ENCODE results near the gene TTR. TPM values are rescaled to one million over a fixed set of nuclear protein-coding genes. Genes with fewer than 3 reads are reported as not detected.

Gene TTR
- total and polyA plus RNA-seq, 2 of the 4 experiments (the other 2 are of a cell fraction), result not detected

DNA sequence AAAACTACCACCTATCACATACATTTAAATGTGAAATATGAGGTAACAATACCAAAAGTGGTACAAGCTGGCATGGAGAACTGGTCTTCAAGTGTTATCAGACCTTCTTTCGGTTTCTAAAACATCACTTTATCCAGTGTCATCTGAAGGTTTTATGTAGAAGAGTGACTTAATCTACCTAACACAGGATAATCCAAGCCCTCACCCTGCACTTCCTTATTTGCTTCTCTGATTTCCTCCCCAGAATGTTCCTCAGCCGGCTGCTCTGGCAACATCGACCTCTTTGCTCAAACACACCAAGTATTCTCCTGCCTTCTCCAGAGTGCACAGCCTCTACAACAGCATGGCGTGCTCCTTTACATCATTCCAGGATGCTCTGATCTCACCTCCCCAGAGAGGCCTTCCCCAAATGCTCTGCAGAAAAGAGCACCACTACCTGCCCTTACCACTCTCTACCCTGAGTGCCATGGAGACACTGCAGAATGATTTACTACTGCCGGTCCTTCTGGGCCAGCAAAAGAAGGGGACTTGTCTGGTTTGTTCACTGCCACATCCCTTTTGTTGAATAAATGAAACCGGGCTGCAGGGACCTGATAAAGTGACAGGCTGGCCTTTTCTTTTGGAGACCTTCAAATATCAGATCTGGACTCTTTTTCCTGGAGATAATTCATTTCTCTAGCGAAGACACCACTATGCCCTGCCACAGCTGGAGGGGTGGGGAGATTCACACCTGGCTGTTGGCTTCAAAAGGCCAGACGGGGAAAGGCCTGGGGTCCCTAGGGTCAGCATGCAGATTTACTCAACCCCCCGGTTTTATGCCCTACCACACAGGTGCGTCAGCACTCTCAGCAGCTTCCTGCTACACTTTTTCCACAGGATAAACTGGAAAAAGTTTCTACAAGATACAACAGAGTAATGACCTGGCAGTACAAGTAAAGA lies 42.0 kb downstream of the TTR start:
- Histone ChIP-seq H3K4ac (ENCODE audit: low read depth, low read length) (no peak overlapping the region), H3K27me3 (ENCODE audit: control insufficient read depth, insufficient read depth, low read length) (no peaks in the 10 kb centered on the region), H2AK9ac (replicated peaks; ENCODE audit: low read depth, low read length, poor library complexity) (no peak overlapping the region), H2BK120ac (ENCODE audit: low read depth, low read length) (no peak overlapping the region), H3K18ac (ENCODE audit: low read depth, low read length) (no peak overlapping the region), H3K4me2 (ENCODE audit: low read depth, low read length) (no peak overlapping the region), H3K4me1 (ENCODE audit: control insufficient read depth, insufficient read depth, low read length) (no peaks in the 10 kb centered on the region), H2AK5ac (ENCODE audit: low read depth, low read length) (no peak overlapping the region), H2BK20ac (ENCODE audit: low read depth, low read length) (no peak overlapping the region), H3K27ac (ENCODE audit: insufficient read depth, low read length) (no peak overlapping the region), H4K8ac (ENCODE audit: low read depth in 2 of 2, low read length in 2 of 2) (no peak overlapping the region), H2AFZ (replicated peaks; ENCODE audit: low read length, poor library complexity) (no peak overlapping the region), H3K9ac (ENCODE audit: low read depth, low read length) (no peak overlapping the region), H3K4me3 (ENCODE audit: insufficient read depth, low read depth, low read length) (no peak overlapping the region), H3K14ac (replicated peaks; ENCODE audit: low read depth, low read length) (no peak overlapping the region), H3K9me1 (ENCODE audit: insufficient read depth, low read length) (no peaks in the 10 kb centered on the region), H3K36me3 (ENCODE audit: control insufficient read depth, insufficient read depth, low read length) (no peaks in the 10 kb centered on the region), H4K20me1 (ENCODE audit: insufficient read depth, low read length) (no peaks in the 10 kb centered on the region), H3K79me1 (ENCODE audit: low read depth in 1 of 2, low read length in 2 of 2) (no peaks in the 10 kb centered on the region), H3K9me3 (ENCODE audit: control insufficient read depth, insufficient read depth, low read length) (no peaks in the 10 kb centered on the region), H2BK15ac (ENCODE audit: low read depth, low read length) (no peak overlapping the region), H4K5ac (ENCODE audit: low read depth, low read length) (no peak overlapping the region), H3K23ac (ENCODE audit: low read depth, low read length) (no peak overlapping the region), H3K56ac (ENCODE audit: extremely low read depth, insufficient read depth, low read length) (no peak overlapping the region), H4K91ac (ENCODE audit: insufficient read depth, low read depth, low read length) (no peak overlapping the region), H2BK5ac (ENCODE audit: low read depth, low read length, poor library complexity, severe bottlenecking) (no peak overlapping the region)
- POLR2A ChIA-PET (ENCODE audit: unreplicated experiment), result no interaction called here
- no TSS peak for BruUV-seq (replicated peaks)
- 90% methylated on average over 3 of the region's 10 CpGs; no CpG with 5 or more reads in 1 of the 2 experiments for WGBS, 2 experiments (ENCODE audit: extremely low coverage in 2 of 2, insufficient read length in 1 of 2)
- dilution Hi-C loops (cut with HindIII; ENCODE audit: low sequenced_read_pairs, unreplicated experiment), result no loop called here
- intact Hi-C loops (cut with micrococcal nuclease), result no loop called here
- CTCF ChIA-PET, result no interaction called here
- DNase-seq (no peak), ATAC-seq (ENCODE audit: low read depth) (no peak)
- in situ Hi-C loops (cut with MboI; ENCODE audit: low sequenced_read_pairs), result no loop called here
- TF ChIP-seq BHLHE40 (IDR thresholded peaks at IDR 0.05; ENCODE audit: low read depth, low read length) (no peak), POLR2A (IDR thresholded peaks at IDR 0.05; ENCODE audit: low read depth, low read length) (no peak), NFE2L2 (IDR thresholded peaks at IDR 0.05; ENCODE audit: low read depth, low read length) (no peak), FOS (IDR thresholded peaks at IDR 0.05; ENCODE audit: low read depth, low read length) (no peak), RCOR1 (IDR thresholded peaks at IDR 0.05; ENCODE audit: insufficient replicate concordance, low read length) (no peak), RFX5 (IDR thresholded peaks at IDR 0.05; ENCODE audit: low read depth, low read length) (no peak)
